Measurements from ENCODE around the gene RFPL3. TPM values are rescaled to one million over a fixed set of nuclear protein-coding genes. Genes with fewer than 3 reads are reported as not detected.
"Not testable (repeated sequence)": the region's sequence is repeated elsewhere in the genome, so short reads cannot be mapped to it uniquely, and the experiment has no call there.

RFPL3 gene
- total and polyA plus RNA-seq, 8 donors: 0.21 TPM; not detected in 7

- FAIRE-seq: no peak
- Histone ChIP-seq H3K27me3 (no peaks in the 10 kb centered on the region), H3K27ac (no peak overlapping the region), H3K9me3 (no peaks in the 10 kb centered on the region), H3K4me3 (no peak overlapping the region), H3K4me1 (no peaks in the 10 kb centered on the region), H3K36me3 (no peaks in the 10 kb centered on the region)
- no peak for ATAC-seq
- intact Hi-C loops (cut with DNase I): no loop called here
- DNase-seq: no peak
- no peak for TF ChIP-seq CTCF (IDR thresholded peaks at IDR 0.05)
- WGBS, 2 donors: 63 to 75% methylated on average over 3 of the region's 3 CpGs
These were observed 1.9 kb upstream of the RFPL3 start for GRCh38 chr22:32355760-32356159.

- H3K36me3 ChIP-seq; H3K27me3 ChIP-seq; ATAC-seq; intact Hi-C loops (cut with DNase I); FAIRE-seq; DNase-seq; H3K4me3 ChIP-seq; H3K27ac ChIP-seq; H3K9me3 ChIP-seq; H3K4me1 ChIP-seq: not testable (repeated sequence)
- 59 to 69% methylated on average over 11 of the region's 11 CpGs for WGBS, 2 donors
These were observed 2.4 kb downstream of the RFPL3 start for GRCh38 chr22:32360096-32360495.

GRCh38 chr22:32361257-32361656, 3.6 kb downstream of the RFPL3 start:
- H3K4me3 ChIP-seq: no peak overlapping the region
- H3K27ac ChIP-seq: no peak overlapping the region
- no peak for TF ChIP-seq CTCF (IDR thresholded peaks at IDR 0.05)
- H3K9me3 ChIP-seq: no peaks in the 10 kb centered on the region
- intact Hi-C loops (cut with DNase I): no loop called here
- no peaks in the 10 kb centered on the region for H3K4me1 ChIP-seq
- no peak for ATAC-seq
- WGBS, 2 donors: 62 to 92% methylated on average over 2 of the region's 2 CpGs
- no peak for DNase-seq
- no peaks in the 10 kb centered on the region for H3K27me3 ChIP-seq
- no peaks in the 10 kb centered on the region for H3K36me3 ChIP-seq
- peak; percentile 13 for FAIRE-seq

- ATAC-seq: no peak
- intact Hi-C loops (cut with DNase I): no loop called here
- Histone ChIP-seq H3K4me1 (no peaks in the 10 kb centered on the region), H3K9me3 (no peaks in the 10 kb centered on the region), H3K27ac (no peak overlapping the region), H3K36me3 (no peaks in the 10 kb centered on the region), H3K27me3 (no peaks in the 10 kb centered on the region), H3K4me3 (no peak overlapping the region)
- DNase-seq: no peak
- 72% methylated on average over 5 of the region's 5 CpGs for WGBS, 2 donors
- FAIRE-seq: no peak
- TF ChIP-seq CTCF (IDR thresholded peaks at IDR 0.05): no peak
These were observed 6.5 kb downstream of the RFPL3 start for GRCh38 chr22:32364210-32364609.

- no peak overlapping the region for H3K27ac ChIP-seq
- FAIRE-seq: no peak
- no peak overlapping the region for H3K4me3 ChIP-seq
- 72 to 77% methylated on average over 7 of the region's 7 CpGs for WGBS, 2 donors
- intact Hi-C loops (cut with DNase I): no loop called here
- no peak for DNase-seq
- no peaks in the 10 kb centered on the region for H3K9me3 ChIP-seq
- no peaks in the 10 kb centered on the region for H3K36me3 ChIP-seq
- no peaks in the 10 kb centered on the region for H3K4me1 ChIP-seq
- H3K27me3 ChIP-seq: no peaks in the 10 kb centered on the region
- no peak for ATAC-seq
- no peak for TF ChIP-seq CTCF (IDR thresholded peaks at IDR 0.05)
These were observed 18.2 kb downstream of the RFPL3 start for GRCh38 chr22:32375678-32376450.
